SKM-1 treated with dmso at 0.1 percent for 144 hours (cell line): ENCODE measurements around the gene CHAD.
"Not testable (repeated sequence)": the region's sequence is repeated elsewhere in the genome, so short reads cannot be mapped to it uniquely, and the experiment has no call there.

Experiments used
- DNase-seq: peaks from one replicate; lab custom pipeline; 2025; ENCODE audit not compliant: unreplicated experiment; lab: John Stamatoyannopoulos, UW

CHAD gene

DNA sequence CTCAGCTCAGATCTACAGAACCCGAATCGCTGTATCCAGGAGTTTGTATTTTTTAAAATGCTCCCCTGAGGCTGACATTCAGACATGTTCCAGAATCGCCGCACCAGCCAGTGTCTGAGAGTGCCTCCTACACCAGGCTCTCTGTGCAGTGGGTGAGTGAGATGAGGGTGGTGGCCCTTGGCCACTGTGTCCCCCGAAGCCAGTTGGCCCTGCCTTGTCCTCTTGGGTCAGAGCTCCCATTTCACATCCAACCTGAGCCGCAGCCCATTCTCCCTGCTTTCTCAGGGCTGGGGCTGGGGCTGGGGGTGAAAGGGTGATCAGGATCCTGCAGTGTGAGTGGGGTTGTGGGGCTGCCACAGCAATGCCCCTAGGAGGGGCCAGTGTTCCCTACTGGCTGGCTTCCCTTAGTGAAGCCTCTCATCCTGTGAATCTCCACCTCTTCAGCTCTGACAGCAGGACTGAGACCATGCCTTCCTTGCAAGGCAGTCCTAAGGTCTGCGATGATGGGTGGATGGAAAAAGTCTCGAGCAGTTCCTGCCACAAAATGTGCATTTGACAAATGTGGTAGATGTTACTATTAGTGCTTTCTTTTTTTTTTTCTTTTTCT, 26.6 kb upstream of the CHAD start:
- no peak for DNase-seq

GRCh38 chr17:50493744-50494143, 25.1 kb upstream of the CHAD start:
- DNase-seq = no peak

- DNase-seq = no peak
Observed at GRCh38 chr17:50492214-50492613, 23.5 kb upstream of the CHAD start.

DNA sequence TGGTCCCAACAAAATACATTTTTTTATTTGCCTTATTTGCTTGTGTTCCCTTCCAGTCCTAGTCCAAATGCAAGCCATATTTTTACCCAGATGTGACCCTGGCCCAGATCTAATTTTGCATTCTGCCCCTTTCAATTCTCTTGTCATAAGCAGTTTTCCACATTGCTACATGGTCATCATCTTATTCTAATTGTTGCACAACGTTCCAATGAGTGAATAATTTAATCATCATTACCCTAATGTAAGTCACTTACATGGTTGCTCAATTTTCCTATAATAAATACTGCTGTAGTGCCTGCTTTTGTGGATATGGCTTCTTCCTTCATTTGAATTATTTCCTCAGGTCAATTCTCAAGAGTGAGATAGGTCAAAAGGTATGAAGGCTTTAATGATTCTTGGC, 22.8 kb upstream of the CHAD start:
- DNase-seq = no peak

GRCh38 chr17:50488880-50489279, 20.2 kb upstream of the CHAD start:
- no peak for DNase-seq

DNA sequence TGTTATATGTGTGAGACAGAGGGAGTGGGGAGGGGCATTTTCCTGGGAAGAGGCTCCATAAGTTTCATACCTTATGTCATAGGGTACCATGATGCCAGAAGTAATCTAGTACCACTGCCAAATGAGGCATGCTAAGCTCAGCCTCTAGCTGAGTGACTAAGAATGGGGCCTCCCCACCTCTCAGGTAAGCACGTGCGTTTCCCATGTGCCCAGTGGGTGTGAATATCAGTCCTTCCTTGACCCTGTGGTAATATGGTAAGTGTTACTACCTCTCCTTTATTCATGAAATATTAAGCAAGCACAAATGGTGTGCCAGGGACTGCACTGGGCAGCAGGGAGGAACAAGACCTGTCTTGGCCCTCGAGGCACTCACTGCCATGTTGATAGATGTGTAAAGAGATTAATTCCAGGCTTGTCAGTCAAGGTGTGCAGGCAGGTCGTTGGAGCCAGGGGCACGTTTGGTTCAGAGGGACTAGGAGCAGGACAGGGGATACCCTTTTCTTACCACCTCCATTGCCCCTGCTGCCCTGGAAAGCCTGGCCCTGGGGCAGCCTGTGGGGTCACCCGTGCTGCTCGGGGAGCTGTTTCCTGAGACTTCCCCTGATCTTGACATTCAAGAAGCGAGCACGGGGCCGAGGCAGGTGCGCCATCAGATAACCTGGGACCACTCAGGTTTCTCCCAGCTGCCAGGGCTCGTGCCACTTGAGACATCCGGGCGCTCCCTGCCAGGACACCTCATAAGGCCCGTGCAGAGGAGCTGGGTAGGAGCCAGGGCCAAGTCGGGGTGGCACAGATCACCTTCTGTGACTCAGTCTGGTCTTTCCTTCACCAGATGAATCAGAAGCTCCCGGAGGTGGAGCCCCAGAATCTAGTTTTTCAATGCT, 18.8 kb upstream of the CHAD start:
- DNase-seq = no peak

DNA sequence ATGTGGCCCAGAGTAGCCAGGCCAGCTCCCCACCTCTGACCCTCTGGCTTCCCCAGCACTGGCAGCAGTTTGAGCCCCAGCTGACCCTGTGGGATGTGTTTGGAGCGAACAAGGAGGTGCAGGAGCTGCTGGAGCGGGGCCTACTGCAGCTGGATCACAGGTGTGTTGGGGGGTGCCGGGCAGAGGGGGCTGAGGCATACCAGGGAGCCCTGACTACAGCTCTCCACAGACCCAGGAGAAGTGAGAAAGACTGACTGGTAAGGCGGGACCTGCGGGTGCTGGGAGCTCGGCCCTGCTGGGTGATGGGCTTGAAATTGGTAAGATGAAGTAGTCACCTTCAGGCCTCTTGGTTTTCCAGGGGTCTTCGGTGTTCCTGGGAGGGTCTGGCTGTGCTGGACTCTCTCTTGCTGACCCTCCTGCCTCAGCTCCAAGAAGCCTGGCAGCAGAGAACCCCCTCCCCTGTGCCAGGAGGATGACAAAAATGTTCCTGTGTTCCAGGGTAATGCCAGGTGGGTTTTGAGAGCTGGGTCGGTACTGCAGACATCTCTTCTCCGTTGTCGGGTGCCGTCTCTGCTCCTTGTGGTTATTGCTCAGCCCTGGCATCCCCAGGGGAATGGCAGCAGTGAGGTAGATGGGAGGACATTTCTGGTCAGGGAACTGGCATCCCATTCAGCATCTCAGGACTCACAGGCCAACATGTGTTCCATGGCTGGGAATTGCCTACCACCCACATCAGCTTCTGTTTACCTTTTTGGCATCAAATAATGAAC, 15.9 kb upstream of the CHAD start:
- DNase-seq = no peak

DNA sequence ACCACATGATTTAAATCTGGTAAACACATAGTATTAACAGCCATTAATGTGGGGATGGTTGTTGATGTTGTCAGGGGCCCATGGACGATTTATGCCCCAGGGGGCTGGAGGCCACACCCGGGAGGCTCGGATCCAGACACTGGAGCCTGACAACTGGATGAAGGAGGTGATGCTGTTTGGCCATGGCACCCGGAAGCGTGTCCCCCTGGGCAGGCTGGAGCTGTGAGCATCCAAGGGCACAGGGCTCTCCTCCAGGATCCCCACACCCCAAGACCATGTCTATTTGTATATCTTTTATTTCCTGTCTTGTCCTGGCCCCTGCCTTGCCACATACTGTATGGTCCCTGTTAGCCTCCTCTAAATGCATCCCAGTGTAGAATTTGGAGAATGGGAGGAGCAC, 14.6 kb upstream of the CHAD start:
- no peak for DNase-seq

DNA sequence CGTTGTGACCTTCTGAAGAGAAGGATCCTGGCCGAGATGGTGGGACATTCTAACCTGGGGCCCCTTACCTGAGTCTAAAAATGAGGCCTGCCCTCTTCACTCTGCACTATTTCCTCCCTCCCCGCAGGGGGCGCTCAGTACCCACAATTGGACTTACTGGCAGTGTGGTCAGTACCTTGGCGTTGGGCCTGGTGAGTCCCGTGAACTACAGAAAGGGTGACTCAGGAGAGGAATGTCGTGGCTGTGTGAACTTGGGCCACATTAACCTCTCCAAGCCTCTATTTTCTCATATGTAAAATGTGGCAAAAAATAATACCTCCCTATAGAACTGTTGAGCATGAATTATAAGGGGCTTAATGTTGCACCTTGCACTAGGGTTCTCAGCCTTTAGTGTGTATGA, 13.8 kb upstream of the CHAD start:
- peak; percentile 73 for DNase-seq

DNA sequence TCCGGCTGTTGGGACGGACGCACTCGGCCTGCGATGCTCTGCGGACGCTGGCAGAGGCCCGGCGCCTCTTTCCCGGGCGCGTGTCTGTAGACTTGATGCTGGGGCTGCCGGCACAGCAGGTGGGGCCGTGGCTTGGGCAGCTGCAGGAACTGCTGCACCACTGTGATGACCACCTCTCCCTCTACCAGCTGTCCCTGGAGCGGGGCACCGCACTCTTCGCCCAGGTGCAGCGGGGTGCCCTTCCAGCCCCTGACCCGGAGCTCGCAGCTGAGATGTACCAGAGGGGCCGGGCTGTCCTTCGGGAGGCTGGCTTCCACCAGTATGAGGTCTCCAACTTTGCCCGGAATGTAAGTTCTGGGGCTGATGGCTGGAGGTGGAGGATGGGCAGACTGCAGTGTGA, 13.4 kb upstream of the CHAD start:
- no peak for DNase-seq

- DNase-seq = no peak
Observed at GRCh38 chr17:50481648-50482047, 13.0 kb upstream of the CHAD start.

- DNase-seq = peak; percentile 43
Observed at GRCh38 chr17:50480854-50481490, 12.3 kb upstream of the CHAD start.

- DNase-seq = no peak
Observed at GRCh38 chr17:50480142-50480764, 11.6 kb upstream of the CHAD start.

GRCh38 chr17:50479522-50480141, 11.0 kb upstream of the CHAD start:
- DNase-seq = peak; percentile 73

GRCh38 chr17:50478391-50479381, 10.0 kb upstream of the CHAD start, which contains the start of gene RSAD1:
TSS of gene RSAD1 (plus strand) at chr17:50478860. CDS start at chr17:50478885, 25 bp downstream.
- DNase-seq = peak; percentile 88

GRCh38 chr17:50477976-50478375, 9.3 kb upstream of the CHAD start:
- no peak for DNase-seq

- no peak for DNase-seq
Observed at GRCh38 chr17:50476545-50477315, 8.1 kb upstream of the CHAD start.

DNA sequence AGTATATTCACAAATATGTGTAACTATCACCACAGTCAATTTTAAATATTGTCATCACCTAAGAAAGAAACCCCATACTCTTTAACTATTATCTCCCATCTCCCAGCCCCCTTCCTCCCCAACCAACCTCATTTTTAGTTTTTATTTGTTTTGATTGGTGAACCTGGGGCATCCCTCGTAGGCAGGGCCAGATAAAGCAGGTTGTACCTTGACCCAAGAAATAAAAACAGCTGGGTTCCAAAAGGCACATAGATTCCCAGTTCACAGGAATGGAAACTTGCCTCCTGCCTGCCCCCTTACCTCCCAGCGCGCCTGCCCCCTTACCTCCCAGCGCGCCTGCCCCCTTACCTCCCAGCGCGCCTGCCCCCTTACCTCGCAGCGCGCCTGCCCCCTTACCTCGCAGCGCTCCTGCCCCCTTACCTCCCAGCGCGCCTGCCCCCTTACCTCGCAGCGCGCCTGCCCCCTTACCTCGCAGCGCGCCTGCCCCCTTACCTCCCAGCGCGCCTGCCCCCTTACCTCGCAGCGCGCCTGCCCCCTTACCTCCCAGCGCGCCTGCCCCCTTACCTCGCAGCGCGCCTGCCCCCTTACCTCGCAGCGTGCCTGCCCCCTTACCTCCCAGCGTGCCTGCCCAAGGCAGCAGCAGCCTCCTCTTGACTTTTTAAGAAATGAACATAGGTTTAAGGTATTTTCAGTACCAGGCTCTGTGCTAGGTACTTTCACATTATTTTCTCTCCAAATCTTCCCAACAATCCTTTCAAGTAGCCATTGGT, 7.3 kb upstream of the CHAD start:
- not testable (repeated sequence) for DNase-seq
